GM21723 (cell line): ENCODE measurements around the gene AKT3.
"Not testable (repeated sequence)": the region's sequence is repeated elsewhere in the genome, so short reads cannot be mapped to it uniquely, and the experiment has no call there.

ENCODE experiments used
- ATAC-seq: cut with Tn5 transposase; IDR thresholded peaks from one replicate; pipeline ENCODE4 v1.9.1; 2021; ENCODE audit warnings: mild to moderate bottlenecking, moderate library complexity; ENCODE audit not compliant: unreplicated experiment

Gene AKT3

GRCh38 chr1:243712941-243713340 is 137.1 kb downstream of the AKT3 start:
- ATAC-seq, result no peak

- no peak for ATAC-seq
Measured at GRCh38 chr1:243712242-243712641, 137.8 kb downstream of the AKT3 start.

- no peak for ATAC-seq
Measured at GRCh38 chr1:243710467-243710866, 139.6 kb downstream of the AKT3 start.

GRCh38 chr1:243708210-243708609 is 141.8 kb downstream of the AKT3 start:
- ATAC-seq, result no peak

- ATAC-seq, result no peak
Measured at GRCh38 chr1:243706563-243706962, 143.5 kb downstream of the AKT3 start.

GRCh38 chr1:243705585-243705984 is 144.5 kb downstream of the AKT3 start:
- ATAC-seq, result no peak

GRCh38 chr1:243701872-243702271 is 148.2 kb downstream of the AKT3 start:
- no peak for ATAC-seq

- ATAC-seq, result no peak
Measured at GRCh38 chr1:243693800-243694199, 156.2 kb downstream of the AKT3 start.

GRCh38 chr1:243686159-243686558 is 163.9 kb downstream of the AKT3 start:
- no peak for ATAC-seq

- ATAC-seq, result no peak
Measured at GRCh38 chr1:243680860-243681259, 169.2 kb downstream of the AKT3 start.

- no peak for ATAC-seq
Measured at GRCh38 chr1:243672539-243673074, 177.4 kb downstream of the AKT3 start.

- no peak for ATAC-seq
Measured at GRCh38 chr1:243667591-243667990, 182.5 kb downstream of the AKT3 start.

GRCh38 chr1:243667133-243667532 is 182.9 kb downstream of the AKT3 start:
- ATAC-seq, result no peak

- no peak for ATAC-seq
Measured at GRCh38 chr1:243663651-243664050, 186.4 kb downstream of the AKT3 start.

- not testable (repeated sequence) for ATAC-seq
Measured at GRCh38 chr1:243662169-243662568, 187.9 kb downstream of the AKT3 start.

GRCh38 chr1:243658594-243659105 is 191.4 kb downstream of the AKT3 start:
- ATAC-seq, result no peak

GRCh38 chr1:243657793-243658192 is 192.2 kb downstream of the AKT3 start:
- ATAC-seq, result no peak

GRCh38 chr1:243649530-243649929 is 200.5 kb downstream of the AKT3 start:
- ATAC-seq, result not testable (repeated sequence)

- ATAC-seq, result no peak
Measured at GRCh38 chr1:243646841-243647240, 203.2 kb downstream of the AKT3 start.

- ATAC-seq, result no peak
Measured at GRCh38 chr1:243645281-243645680, 204.8 kb downstream of the AKT3 start.

- ATAC-seq, result no peak
Measured at GRCh38 chr1:243642936-243643335, 207.1 kb downstream of the AKT3 start.

GRCh38 chr1:243639027-243639658 is 210.9 kb downstream of the AKT3 start:
- no peak for ATAC-seq

- ATAC-seq, result no peak
Measured at GRCh38 chr1:243638186-243638585, 211.9 kb downstream of the AKT3 start.
